Omental fat pad (tissue), 4 donors: Measurements from ENCODE around the gene UGT2A1. TPM values are rescaled to one million over a fixed set of nuclear protein-coding genes. Genes with fewer than 3 reads are reported as not detected.

Experiments
- ATAC-seq: fragments of 150-250 bp; one replicate; pipeline ENCODE4 v1.9.1; 2016; ENCODE audit warnings: mild to moderate bottlenecking, moderate library complexity; ENCODE audit not compliant: low FRiP score
- DNase-seq: peaks from one replicate; pipeline ENCODE4 v3.0.0-alpha.2; 2019; ENCODE audit warnings: low spot score
- CTCF ChIP-seq, 3 donors: fragments of 450-650 bp; IDR thresholded peaks; one replicate each; pipeline ENCODE4 v1.5.1; 2016 to 2017; ENCODE audit warnings: antibody characterized with exemption in 3 of 3, mild to moderate bottlenecking in 3 of 3, moderate library complexity in 2 of 3
- total RNA-seq, 4 donors: library from RNA; depleted of rRNA; stranded (reverse); fragments of >200 nt; gene quantifications; one replicate each; pipeline ENCODE4 v1.1.0, GENCODE V29; 2016

Gene UGT2A1
- total RNA-seq, 4 donors from 2014 or later: not detected

- TF ChIP-seq CTCF (IDR thresholded peaks at IDR 0.05): no peak
- ATAC-seq (no peak), DNase-seq (no peak)
Measured at GRCh38 chr4:69639542-69639941, 13.5 kb downstream of the UGT2A1 start, which contains the start of gene UGT2A2. Gene UGT2A2, minus strand, starts transcription at chr4:69639642. Its CDS starts 2 bp downstream, at chr4:69639640.

DNA sequence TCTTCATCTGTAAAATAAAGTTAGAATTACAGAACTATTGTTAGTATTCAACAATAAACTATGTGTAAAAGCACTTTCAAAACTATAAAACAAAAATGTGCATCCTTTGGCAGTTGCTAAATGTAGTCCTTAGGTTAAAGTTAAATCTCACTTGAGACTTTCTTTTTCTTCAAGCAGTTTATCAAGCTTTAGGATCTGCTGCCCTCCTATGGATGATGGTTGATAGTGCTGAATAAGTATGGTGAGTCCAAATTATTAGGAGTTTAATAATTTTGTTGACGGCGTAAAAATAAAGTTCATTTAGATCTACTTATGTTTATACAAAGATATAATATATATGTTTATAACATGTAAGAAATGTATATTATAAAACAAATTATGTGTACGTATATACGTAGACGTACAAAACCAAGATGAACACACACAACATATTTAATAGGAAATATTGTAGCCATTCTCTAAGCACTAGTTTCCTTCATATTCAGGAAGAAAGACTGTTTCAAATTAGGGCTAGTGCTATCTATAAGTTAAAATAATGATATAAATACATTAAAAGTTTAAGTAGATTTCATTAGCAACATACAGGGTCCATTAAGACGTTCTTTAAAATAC, 35.9 kb downstream of the UGT2A1 start:
- no peak for TF ChIP-seq CTCF (IDR thresholded peaks at IDR 0.05)
- DNase-seq (no peak), ATAC-seq (no peak)

DNA sequence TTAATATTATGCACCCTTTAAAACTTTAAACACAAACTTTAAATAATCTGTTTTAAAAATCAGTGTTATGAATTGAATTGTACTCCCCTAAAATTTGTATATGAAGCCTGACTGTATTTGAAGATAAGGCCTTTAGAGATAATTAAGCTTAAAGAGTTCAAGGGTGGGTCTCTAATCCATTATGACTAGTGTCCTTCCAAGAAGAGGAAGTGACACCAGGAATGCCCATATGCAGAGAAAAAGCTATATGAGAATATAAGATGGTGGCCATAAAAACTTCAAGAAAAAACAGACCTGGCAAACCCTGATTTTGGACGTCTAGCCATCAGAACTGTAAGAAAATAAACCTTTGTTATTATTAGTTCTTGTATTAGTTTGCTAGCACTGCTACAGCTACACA, 42.6 kb downstream of the UGT2A1 start:
- DNase-seq (no peak), ATAC-seq (no peak)
- TF ChIP-seq CTCF (IDR thresholded peaks at IDR 0.05): no peak

DNA sequence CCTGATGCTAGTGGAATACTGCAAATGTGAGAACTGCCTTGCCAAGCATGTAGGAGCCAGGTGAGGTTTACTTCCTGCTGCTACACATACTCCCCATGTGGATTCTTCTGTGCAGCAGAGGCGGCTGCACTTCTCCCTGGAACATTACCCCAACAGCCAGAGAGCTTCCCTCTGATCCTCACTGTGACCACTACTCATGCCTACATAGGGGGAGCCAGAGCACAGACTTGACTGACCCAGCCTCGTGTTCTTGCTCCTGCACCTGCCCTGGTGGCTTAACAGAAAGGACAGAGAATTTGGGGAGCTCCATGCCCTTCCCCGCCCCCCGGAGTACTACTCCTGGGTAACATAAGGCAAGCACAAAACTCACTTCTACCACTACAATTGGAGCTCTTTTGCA, 52.0 kb downstream of the UGT2A1 start:
- no peak for TF ChIP-seq CTCF (IDR thresholded peaks at IDR 0.05)

DNA sequence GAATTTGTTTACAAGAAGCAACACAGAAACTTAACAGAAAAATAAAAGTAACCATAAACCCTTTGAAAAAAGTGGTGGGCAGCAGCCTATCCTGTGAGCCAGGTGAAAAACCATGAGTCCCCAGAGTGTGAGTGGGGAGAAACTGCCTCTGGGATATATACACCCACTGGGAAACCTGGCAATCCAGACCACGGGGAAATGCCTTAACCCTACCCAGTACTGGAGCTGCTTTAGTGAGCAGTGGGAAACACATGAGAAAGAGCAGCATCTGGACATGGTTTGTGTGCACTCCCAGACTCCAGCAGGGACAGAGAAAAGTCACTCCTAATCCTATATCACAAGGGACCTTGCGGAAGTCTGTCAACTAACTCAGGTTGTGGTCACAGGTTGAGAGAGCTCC, 53.0 kb downstream of the UGT2A1 start:
- ATAC-seq: no peak
- TF ChIP-seq CTCF (IDR thresholded peaks at IDR 0.05): no peak

More for the DNA sequence above, 52.0 kb downstream of the UGT2A1 start:
- DNase-seq (no peak), ATAC-seq (no peak)

DNA sequence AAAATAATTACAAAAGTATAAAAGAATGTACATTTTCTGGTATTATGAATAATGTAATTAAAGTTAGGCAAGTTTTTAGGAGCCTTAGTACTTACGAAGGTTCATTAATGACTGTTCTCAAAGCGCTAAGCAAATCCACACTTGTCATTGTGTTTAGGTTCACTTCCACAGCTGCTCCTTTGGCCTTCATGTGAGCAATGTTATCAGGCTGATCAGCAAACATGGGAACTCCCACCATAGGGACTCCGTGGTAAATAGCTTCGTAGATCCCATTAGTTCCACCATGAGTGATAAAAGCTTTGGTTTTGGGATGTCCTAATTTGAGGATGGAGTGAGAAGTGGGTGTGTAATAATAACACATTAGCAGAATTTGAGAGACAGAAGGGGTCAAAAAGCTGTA, 58.7 kb downstream of the UGT2A1 start:
- DNase-seq (no peak), ATAC-seq (no peak)
- TF ChIP-seq CTCF (IDR thresholded peaks at IDR 0.05): no peak

More for the DNA sequence above, 53.0 kb downstream of the UGT2A1 start:
- DNase-seq: no peak

GRCh38 chr4:69591364-69591763, 61.7 kb downstream of the UGT2A1 start:
- TF ChIP-seq CTCF (IDR thresholded peaks at IDR 0.05): no peak
- ATAC-seq: no peak
- DNase-seq: no peak
